Measurements from ENCODE around the gene TCAIM.

GRCh38 chr3:44412365-44412764 lies 73.8 kb downstream of the TCAIM start:
- TF ChIP-seq E2F1 (CRISPR knock-in tag; IDR thresholded peaks at IDR 0.05) = no peak
- no peak for TF ChIP-seq CTBP1 (IDR thresholded peaks at IDR 0.05; ENCODE audit: borderline replicate concordance)
- no peak for TF ChIP-seq MED1 (CRISPR knock-in tag; IDR thresholded peaks at IDR 0.05; ENCODE audit: borderline replicate concordance)

Data from K562 (cell line).